HEK293 (cell line): Measurements from ENCODE around the gene NPR2.

Source experiments
- CTCF ChIA-PET: fragments of 350-600 bp; formaldehyde crosslinking; extraction: SDS; loops from one replicate; lab custom pipeline; 2021; ENCODE audit warnings: antibody characterized with exemption; lab: Yijun Ruan, JAX
- POLR2A ChIA-PET: fragments of 300-600 bp; formaldehyde crosslinking; extraction: SDS; loops from one replicate; lab custom pipeline; 2020; ENCODE audit warnings: antibody characterized with exemption, inconsistent platforms; lab: Yijun Ruan, JAX
- H3K27ac ChIP-seq: fragments of 200-500 bp; sonication (Bioruptor generic); 2 replicates; pipeline ENCODE4 v1.5.1; 2014; ENCODE audit warnings: low read depth, low read length, control low read depth, inconsistent platforms; ENCODE audit errors: extremely low read depth
- H3K36me3 ChIP-seq, 2 experiments: fragments of 200-500 bp in 1 of 2; sonication (Bioruptor generic) in 1 of 2; 1 replicate in 1 of 2; 2 replicates in 1 of 2; pipeline ENCODE4 v1.5.1; 2014 to 2017; ENCODE audit warnings: inconsistent platforms in 2 of 2, low read length in 2 of 2; ENCODE audit not compliant: control insufficient read depth in 2 of 2, insufficient read depth in 1 of 2
- H3K4me1 ChIP-seq: fragments of 200-500 bp; sonication (Bioruptor generic); 2 replicates; pipeline ENCODE4 v1.5.1; 2014; ENCODE audit warnings: mild to moderate bottlenecking, low read length, inconsistent platforms; ENCODE audit not compliant: control insufficient read depth, insufficient read depth
- H3K4me3 ChIP-seq: 2 replicates; pipeline ENCODE4 v1.5.1; 2011; ENCODE audit warnings: low read depth, mild to moderate bottlenecking, control low read depth, low read length, moderate library complexity
- H3K9me3 ChIP-seq: fragments of 200-500 bp; sonication (Bioruptor generic); 2 replicates; pipeline ENCODE4 v1.5.1; 2014; ENCODE audit warnings: low read depth, low read length, inconsistent platforms; ENCODE audit not compliant: control insufficient read depth, insufficient read depth
- BCL11B ChIP-seq: fragments of 450-650 bp; formaldehyde crosslinking; IDR thresholded peaks from 2 replicates; pipeline ENCODE4 v1.5.1; 2016; ENCODE audit warnings: low read depth, missing biosample characterization, missing genetic modification characterization
- EGR2 ChIP-seq: fragments of 450-650 bp; formaldehyde crosslinking; IDR thresholded peaks from 2 replicates; pipeline ENCODE4 v1.5.1; 2016; ENCODE audit warnings: low read depth, missing biosample characterization, missing genetic modification characterization
- GLIS1 ChIP-seq: fragments of 450-650 bp; formaldehyde crosslinking; IDR thresholded peaks from 2 replicates; pipeline ENCODE4 v1.5.1; 2016; ENCODE audit warnings: missing biosample characterization, missing genetic modification characterization
- GLIS2 ChIP-seq: fragments of 450-650 bp; formaldehyde crosslinking; IDR thresholded peaks from 2 replicates; pipeline ENCODE4 v1.5.1; 2016; ENCODE audit warnings: missing biosample characterization, missing genetic modification characterization
- KLF1 ChIP-seq: fragments of 450-650 bp; formaldehyde crosslinking; IDR thresholded peaks from 2 replicates; pipeline ENCODE4 v1.5.1; 2016; ENCODE audit warnings: missing biosample characterization, missing genetic modification characterization
- KLF10 ChIP-seq: fragments of 450-650 bp; IDR thresholded peaks from 2 replicates; pipeline ENCODE4 v1.5.1; 2018; ENCODE audit warnings: missing biosample characterization, mild to moderate bottlenecking, missing genetic modification characterization
- KLF16 ChIP-seq: fragments of 450-650 bp; formaldehyde crosslinking; IDR thresholded peaks from 2 replicates; pipeline ENCODE4 v1.5.1; 2017; ENCODE audit warnings: missing biosample characterization, missing genetic modification characterization
- PATZ1 ChIP-seq: fragments of 450-650 bp; formaldehyde crosslinking; IDR thresholded peaks from 2 replicates; pipeline ENCODE4 v1.5.1; 2016; ENCODE audit warnings: missing biosample characterization, missing genetic modification characterization
- PRDM10 ChIP-seq: fragments of 450-650 bp; formaldehyde crosslinking; IDR thresholded peaks from 2 replicates; pipeline ENCODE4 v1.5.1; 2016; ENCODE audit warnings: missing biosample characterization, missing genetic modification characterization
- PRDM6 ChIP-seq: fragments of 450-650 bp; formaldehyde crosslinking; IDR thresholded peaks from 2 replicates; pipeline ENCODE4 v1.5.1; 2017; ENCODE audit warnings: missing biosample characterization, missing genetic modification characterization
- ZEB2 ChIP-seq: fragments of 450-650 bp; formaldehyde crosslinking; IDR thresholded peaks from 2 replicates; pipeline ENCODE4 v1.5.1; 2016; ENCODE audit warnings: missing biosample characterization, missing genetic modification characterization
- ZFP37 ChIP-seq: fragments of 450-650 bp; formaldehyde crosslinking; IDR thresholded peaks from 2 replicates; pipeline ENCODE4 v1.5.1; 2016; ENCODE audit warnings: missing biosample characterization, missing genetic modification characterization
- ZNF146 ChIP-seq: fragments of 450-650 bp; formaldehyde crosslinking; IDR thresholded peaks from 2 replicates; pipeline ENCODE4 v1.5.1; 2016; ENCODE audit warnings: missing biosample characterization, missing genetic modification characterization
- ZNF2 ChIP-seq: fragments of 450-650 bp; formaldehyde crosslinking; IDR thresholded peaks from 2 replicates; pipeline ENCODE4 v1.5.1; 2016; ENCODE audit warnings: missing biosample characterization, missing genetic modification characterization
- ZNF335 ChIP-seq: fragments of 450-650 bp; formaldehyde crosslinking; conservative IDR thresholded peaks from 2 replicates; pipeline ENCODE4 v1.5.1; 2016; ENCODE audit warnings: missing biosample characterization, missing genetic modification characterization
- ZNF350 ChIP-seq: fragments of 450-650 bp; formaldehyde crosslinking; IDR thresholded peaks from 2 replicates; pipeline ENCODE4 v1.5.0; 2017; ENCODE audit warnings: missing biosample characterization, mild to moderate bottlenecking, missing genetic modification characterization
- ZNF416 ChIP-seq: fragments of 450-650 bp; formaldehyde crosslinking; IDR thresholded peaks from 2 replicates; pipeline ENCODE4 v1.5.1; 2016; ENCODE audit warnings: missing biosample characterization, missing genetic modification characterization
- ZNF513 ChIP-seq: fragments of 450-650 bp; IDR thresholded peaks from 2 replicates; pipeline ENCODE4 v1.5.1; 2018; ENCODE audit warnings: missing biosample characterization, missing genetic modification characterization
- ZNF544 ChIP-seq: fragments of 450-650 bp; formaldehyde crosslinking; IDR thresholded peaks from 2 replicates; pipeline ENCODE4 v1.5.0; 2017; ENCODE audit warnings: missing biosample characterization, missing genetic modification characterization
- ZSCAN4 ChIP-seq: fragments of 450-650 bp; formaldehyde crosslinking; IDR thresholded peaks from 2 replicates; pipeline ENCODE4 v1.5.1; 2017; ENCODE audit warnings: missing biosample characterization, missing genetic modification characterization
- TF ChIP-seq, protein P1 (sequence below): fragments of 450-650 bp; formaldehyde crosslinking; conservative IDR thresholded peaks from 2 replicates; pipeline ENCODE4 v1.5.1; 2016; ENCODE audit warnings: low read depth, missing biosample characterization, missing genetic modification characterization

The NPR2 gene

GRCh38 chr9:35756275-35757225 is 34.8 kb upstream of the NPR2 start:
- peak overlapping the region; percentile 94 for H3K27ac ChIP-seq
- POLR2A ChIA-PET: interaction anchor here (0.6 to 2.6 kb wide), 16 partner anchors 9 to 411 kb away, joined by 3 to 21 read pairs (median 3); partner anchors contain the start of genes CREB3, GBA2, HINT2 and RGP1
- CTCF ChIA-PET: interaction anchor here (0.6 to 3.9 kb wide), 19 partner anchors 8 to 687 kb away, joined by 3 to 20 read pairs (median 4); partner anchors contain the start of genes CREB3, GBA2, RGP1 and TLN1
- peaks cover 0 to 48% of the 10 kb centered on the region in 2 experiments; a peak in 1 of 3 replicates for H3K36me3 ChIP-seq
- H3K9me3 ChIP-seq: no peaks in the 10 kb centered on the region
- H3K4me1 ChIP-seq: peaks cover 10% of the 10 kb centered on the region
- H3K4me3 ChIP-seq: peak overlapping the region; percentile 71
- TF ChIP-seq ZNF350 (tag by site-specific recombination): no peak
- TF ChIP-seq, protein P1, sequence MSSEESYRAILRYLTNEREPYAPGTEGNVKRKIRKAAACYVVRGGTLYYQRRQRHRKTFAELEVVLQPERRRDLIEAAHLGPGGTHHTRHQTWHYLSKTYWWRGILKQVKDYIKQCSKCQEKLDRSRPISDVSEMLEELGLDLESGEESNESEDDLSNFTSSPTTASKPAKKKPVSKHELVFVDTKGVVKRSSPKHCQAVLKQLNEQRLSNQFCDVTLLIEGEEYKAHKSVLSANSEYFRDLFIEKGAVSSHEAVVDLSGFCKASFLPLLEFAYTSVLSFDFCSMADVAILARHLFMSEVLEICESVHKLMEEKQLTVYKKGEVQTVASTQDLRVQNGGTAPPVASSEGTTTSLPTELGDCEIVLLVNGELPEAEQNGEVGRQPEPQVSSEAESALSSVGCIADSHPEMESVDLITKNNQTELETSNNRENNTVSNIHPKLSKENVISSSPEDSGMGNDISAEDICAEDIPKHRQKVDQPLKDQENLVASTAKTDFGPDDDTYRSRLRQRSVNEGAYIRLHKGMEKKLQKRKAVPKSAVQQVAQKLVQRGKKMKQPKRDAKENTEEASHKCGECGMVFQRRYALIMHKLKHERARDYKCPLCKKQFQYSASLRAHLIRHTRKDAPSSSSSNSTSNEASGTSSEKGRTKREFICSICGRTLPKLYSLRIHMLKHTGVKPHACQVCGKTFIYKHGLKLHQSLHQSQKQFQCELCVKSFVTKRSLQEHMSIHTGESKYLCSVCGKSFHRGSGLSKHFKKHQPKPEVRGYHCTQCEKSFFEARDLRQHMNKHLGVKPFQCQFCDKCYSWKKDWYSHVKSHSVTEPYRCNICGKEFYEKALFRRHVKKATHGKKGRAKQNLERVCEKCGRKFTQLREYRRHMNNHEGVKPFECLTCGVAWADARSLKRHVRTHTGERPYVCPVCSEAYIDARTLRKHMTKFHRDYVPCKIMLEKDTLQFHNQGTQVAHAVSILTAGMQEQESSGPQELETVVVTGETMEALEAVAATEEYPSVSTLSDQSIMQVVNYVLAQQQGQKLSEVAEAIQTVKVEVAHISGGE (tag by site-specific recombination): peak; percentile 47; the same call in 1 of the 2 replicates
- TF ChIP-seq ZNF2 (tag by site-specific recombination): peak; percentile 58
- TF ChIP-seq ZNF146 (tag by site-specific recombination): 0 out of 2 replicates have a peak, but pooled peaks have one; percentile 3
- no peak for TF ChIP-seq PRDM6
- TF ChIP-seq PRDM10: peak; percentile 13; the same call in 1 of the 2 replicates
- TF ChIP-seq KLF10 (tag by site-specific recombination): peak; percentile 54; the same call in 1 of the 2 replicates
- TF ChIP-seq ZNF544 (tag by site-specific recombination): no peak
- peak; percentile 68; the same call in 1 of the 2 replicates for TF ChIP-seq GLIS2 (tag by site-specific recombination)
- TF ChIP-seq ZSCAN4: no peak
- TF ChIP-seq ZEB2 (tag by site-specific recombination): peak; percentile 38; the same call in 1 of the 2 replicates
- TF ChIP-seq PATZ1 (tag by site-specific recombination): peak; percentile 87
- peak; percentile 43; the same call in 1 of the 2 replicates for TF ChIP-seq EGR2 (tag by site-specific recombination)
- peak; percentile 12; the same call in 1 of the 2 replicates for TF ChIP-seq KLF1 (tag by site-specific recombination)
- no peak for TF ChIP-seq ZNF513 (tag by site-specific recombination)
- peak; percentile 29; the same call in 1 of the 2 replicates for TF ChIP-seq GLIS1 (tag by site-specific recombination)
- no peak for TF ChIP-seq ZNF416 (tag by site-specific recombination)
- peak; percentile 79 for TF ChIP-seq ZNF335 (tag by site-specific recombination)
- no peak for TF ChIP-seq ZFP37 (tag by site-specific recombination)
- TF ChIP-seq BCL11B (tag by site-specific recombination): 0 out of 2 replicates have a peak, but pooled peaks have one; percentile 12
- peak; percentile 31; the same call in 1 of the 2 replicates for TF ChIP-seq KLF16 (tag by site-specific recombination)
